Liver (tissue), 9 donors: ENCODE data around the gene WHRN. TPM values are rescaled to one million over a fixed set of nuclear protein-coding genes. Genes with fewer than 3 reads are reported as not detected.

Experiments used
- DNase-seq: peaks from one replicate; pipeline ENCODE4 v3.0.0-alpha.2; 2017; ENCODE audit warnings: low spot score
- H3K27ac ChIP-seq, 2 donors: one replicate each; pipeline ENCODE4 v1.7.0; 2013; ENCODE audit warnings: inconsistent platforms in 2 of 2, low read length in 2 of 2, control low read depth in 1 of 2, low read depth in 1 of 2, mild to moderate bottlenecking in 1 of 2
- H3K27me3 ChIP-seq, 4 donors: one replicate each; pipeline versions ENCODE4 v1.6.1 to v1.7.0; 2013; ENCODE audit warnings: low read length in 3 of 4, inconsistent platforms in 1 of 4, mild to moderate bottlenecking in 1 of 4, moderate library complexity in 1 of 4; ENCODE audit not compliant: control insufficient read depth in 4 of 4, insufficient read depth in 4 of 4
- H3K36me3 ChIP-seq, 4 donors: one replicate each; pipeline versions ENCODE4 v1.6.1 to v1.7.0; 2013; ENCODE audit warnings: low read length in 3 of 4, mild to moderate bottlenecking in 3 of 4, low read depth in 1 of 4, moderate library complexity in 1 of 4; ENCODE audit not compliant: control insufficient read depth in 4 of 4, insufficient read depth in 3 of 4
- H3K4me1 ChIP-seq, 4 donors: one replicate each; pipeline versions ENCODE4 v1.6.1 to v1.7.0; 2013; ENCODE audit warnings: low read length in 3 of 4, mild to moderate bottlenecking in 3 of 4, moderate library complexity in 1 of 4; ENCODE audit not compliant: control insufficient read depth in 4 of 4, insufficient read depth in 4 of 4
- H3K4me3 ChIP-seq, 3 donors: one replicate each; pipeline versions ENCODE4 v1.6.1 to v1.7.0; 2013; ENCODE audit warnings: low read length in 3 of 3, control low read depth in 1 of 3, low read depth in 1 of 3, mild to moderate bottlenecking in 1 of 3
- H3K9ac ChIP-seq, 2 donors: one replicate each; pipeline ENCODE4 v1.7.0; 2013; ENCODE audit warnings: low read length in 2 of 2, mild to moderate bottlenecking in 2 of 2, moderate library complexity in 2 of 2, control low read depth in 1 of 2, low read depth in 1 of 2
- H3K9me3 ChIP-seq, 4 donors: one replicate each; pipeline versions ENCODE4 v1.6.1 to v1.7.0; 2013; ENCODE audit warnings: low read length in 3 of 4; ENCODE audit not compliant: control insufficient read depth in 4 of 4
- CTCF ChIP-seq: fragments of 150-350 bp; IDR thresholded peaks from 2 replicates; pipeline ENCODE4 v1.5.1; 2017; ENCODE audit warnings: improper control_type of control experiment, low read depth, low read length; ENCODE audit not compliant: missing input control
- EGR1 ChIP-seq, 2 donors: IDR thresholded peaks; 2 replicates each; pipeline ENCODE4 v1.6.1; 2016 to 2018; ENCODE audit warnings: antibody characterized with exemption in 2 of 2, low read depth in 2 of 2
- FOXA1 ChIP-seq: IDR thresholded peaks from 2 replicates; pipeline ENCODE4 v1.6.1; 2016; ENCODE audit warnings: antibody characterized with exemption
- FOXA2 ChIP-seq: IDR thresholded peaks from 2 replicates; pipeline ENCODE4 v1.6.1; 2016; ENCODE audit warnings: antibody characterized with exemption
- GABPA ChIP-seq, 2 donors: IDR thresholded peaks in 1 of 2; conservative IDR thresholded peaks in 1 of 2; 2 replicates each; pipeline ENCODE4 v1.6.1; 2016; ENCODE audit warnings: antibody characterized with exemption in 2 of 2, mild to moderate bottlenecking in 1 of 2, moderate library complexity in 1 of 2
- HNF4A ChIP-seq, 2 donors: conservative IDR thresholded peaks; 2 replicates each; pipeline ENCODE4 v1.6.1; 2016; ENCODE audit warnings: antibody characterized with exemption in 2 of 2, mild to moderate bottlenecking in 2 of 2
- HNF4G ChIP-seq: IDR thresholded peaks from 2 replicates; pipeline ENCODE4 v1.6.1; 2016; ENCODE audit warnings: antibody characterized with exemption
- JUND ChIP-seq, 2 donors: IDR thresholded peaks; 2 replicates each; pipeline ENCODE4 v1.6.1; 2016; ENCODE audit warnings: antibody characterized with exemption in 2 of 2
- NR2F2 ChIP-seq: IDR thresholded peaks from 2 replicates; pipeline ENCODE4 v1.6.1; 2016; ENCODE audit warnings: antibody characterized with exemption
- RAD21 ChIP-seq, 2 donors: IDR thresholded peaks; 2 replicates each; pipeline ENCODE4 v1.6.1; 2016; ENCODE audit warnings: antibody characterized with exemption in 2 of 2, mild to moderate bottlenecking in 2 of 2
- RXRA ChIP-seq, 2 donors: IDR thresholded peaks; 2 replicates each; pipeline ENCODE4 v1.6.1; 2017 to 2018; ENCODE audit warnings: antibody characterized with exemption in 2 of 2, mild to moderate bottlenecking in 1 of 2
- SP1 ChIP-seq: IDR thresholded peaks from 2 replicates; pipeline ENCODE4 v1.6.1; 2018; ENCODE audit warnings: antibody characterized with exemption, mild to moderate bottlenecking
- TAF1 ChIP-seq: conservative IDR thresholded peaks from 2 replicates; pipeline ENCODE4 v1.6.1; 2016; ENCODE audit warnings: antibody characterized with exemption, mild to moderate bottlenecking
- YY1 ChIP-seq: IDR thresholded peaks from 2 replicates; pipeline ENCODE4 v1.6.1; 2016; ENCODE audit warnings: antibody characterized with exemption, mild to moderate bottlenecking
- WGBS: extraction: QIAGEN DNeasy Blood & Tissue Kit; methylation state at CpG from one replicate; pipeline ENCODE4 v1.1.7; 2013; 5-methylcytosine and 5-hydroxymethylcytosine counted together
- polyA plus RNA-seq, 2 donors: library from polyadenylated mRNA; stranded (reverse) in 1 of 2; unstranded in 1 of 2; fragments of 200-250 nt in 1 of 2; fragments of >200 nt in 1 of 2; fragmentation: Nextera tagmentation in 1 of 2; extraction: Ambion mirVana in 1 of 2; gene quantifications; one replicate each; pipeline versions ENCODE4 v1.2.1 to v1.2.3, GENCODE V29; 2013 to 2015
- total RNA-seq, 2 donors: library from RNA; depleted of rRNA; stranded (reverse); fragments of >200 nt; gene quantifications; one replicate each; pipeline ENCODE4 v1.2.3, GENCODE V29; 2014
- TF ChIP-seq, protein P1 (sequence below): IDR thresholded peaks from 2 replicates; pipeline ENCODE4 v1.6.1; 2016; ENCODE audit warnings: antibody characterized with exemption
- TF ChIP-seq, protein P2 (sequence below): IDR thresholded peaks from 2 replicates; pipeline ENCODE4 v1.6.1; 2016; ENCODE audit warnings: antibody characterized with exemption
- TF ChIP-seq, protein P3 (sequence below): IDR thresholded peaks from 2 replicates; pipeline ENCODE4 v1.6.1; 2016; ENCODE audit warnings: antibody characterized with exemption, mild to moderate bottlenecking
- TF ChIP-seq, protein P4 (sequence below): IDR thresholded peaks from 2 replicates; pipeline ENCODE4 v1.6.1; 2016; ENCODE audit warnings: antibody characterized with exemption
- donor health status: healthy.
- donor health status: healthy.
- donor health status: healthy.
- donor health status: healthy.
- donor health status: healthy.

WHRN gene
- total and polyA plus RNA-seq, 4 donors, result 0.42 to 1.9 (median 0.88) TPM

DNA sequence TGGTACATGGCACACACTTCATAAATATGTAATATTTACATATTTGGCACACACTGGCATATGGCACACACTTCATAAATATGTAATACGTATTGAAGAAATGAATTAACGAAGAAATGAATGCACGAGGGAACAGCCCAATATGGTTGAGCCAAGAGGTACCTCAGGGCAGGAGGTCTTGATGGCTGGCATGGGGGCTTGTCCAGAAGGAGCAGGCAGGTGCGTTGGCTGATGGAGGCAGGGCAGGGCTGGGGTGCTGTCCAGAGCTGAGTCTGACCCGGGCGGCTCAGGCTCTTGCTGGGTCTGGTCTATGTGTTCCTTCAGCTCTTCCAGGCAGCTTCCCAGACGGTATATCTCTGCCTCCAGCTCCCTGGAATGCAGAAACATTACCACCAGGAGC, 143.7 kb downstream of the WHRN start:
- H3K4me3 ChIP-seq, result no peak overlapping the region
- no peaks in the 10 kb centered on the region for H3K27me3 ChIP-seq
- 96% methylated on average over 7 of the region's 7 CpGs for WGBS
- H3K4me1 ChIP-seq, result peaks cover 0 to 30% (median 29%) of the 10 kb centered on the region in 4 donors
- no peaks in the 10 kb centered on the region for H3K9me3 ChIP-seq
- no peak overlapping the region for H3K27ac ChIP-seq
- H3K9ac ChIP-seq, result no peak overlapping the region
- H3K36me3 ChIP-seq, result peaks cover 15 to 56% (median 36%) of the 10 kb centered on the region in 4 donors
- TF ChIP-seq RXRA (IDR thresholded peaks at IDR 0.05) (no peak), FOXA1 (no peak), GABPA (IDR thresholded peaks at IDR 0.05 in 1 of 2, conservative IDR thresholded peaks at IDR 0.05 in 1 of 2) (no peak), EGR1 (IDR thresholded peaks at IDR 0.05; ENCODE audit: low read depth in 2 of 2) (no peak), HNF4A (conservative IDR thresholded peaks at IDR 0.05) (no peak), YY1 (no peak), HNF4G (no peak), FOXA2 (no peak), TAF1 (no peak), SP1 (no peak), NR2F2 (no peak), RAD21 (IDR thresholded peaks at IDR 0.05) (no peak)
- TF ChIP-seq, protein P1, sequence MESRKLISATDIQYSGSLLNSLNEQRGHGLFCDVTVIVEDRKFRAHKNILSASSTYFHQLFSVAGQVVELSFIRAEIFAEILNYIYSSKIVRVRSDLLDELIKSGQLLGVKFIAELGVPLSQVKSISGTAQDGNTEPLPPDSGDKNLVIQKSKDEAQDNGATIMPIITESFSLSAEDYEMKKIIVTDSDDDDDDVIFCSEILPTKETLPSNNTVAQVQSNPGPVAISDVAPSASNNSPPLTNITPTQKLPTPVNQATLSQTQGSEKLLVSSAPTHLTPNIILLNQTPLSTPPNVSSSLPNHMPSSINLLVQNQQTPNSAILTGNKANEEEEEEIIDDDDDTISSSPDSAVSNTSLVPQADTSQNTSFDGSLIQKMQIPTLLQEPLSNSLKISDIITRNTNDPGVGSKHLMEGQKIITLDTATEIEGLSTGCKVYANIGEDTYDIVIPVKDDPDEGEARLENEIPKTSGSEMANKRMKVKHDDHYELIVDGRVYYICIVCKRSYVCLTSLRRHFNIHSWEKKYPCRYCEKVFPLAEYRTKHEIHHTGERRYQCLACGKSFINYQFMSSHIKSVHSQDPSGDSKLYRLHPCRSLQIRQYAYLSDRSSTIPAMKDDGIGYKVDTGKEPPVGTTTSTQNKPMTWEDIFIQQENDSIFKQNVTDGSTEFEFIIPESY, result no peak
- TF ChIP-seq, protein P2, sequence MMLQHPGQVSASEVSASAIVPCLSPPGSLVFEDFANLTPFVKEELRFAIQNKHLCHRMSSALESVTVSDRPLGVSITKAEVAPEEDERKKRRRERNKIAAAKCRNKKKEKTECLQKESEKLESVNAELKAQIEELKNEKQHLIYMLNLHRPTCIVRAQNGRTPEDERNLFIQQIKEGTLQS, result no peak
- TF ChIP-seq, protein P3, sequence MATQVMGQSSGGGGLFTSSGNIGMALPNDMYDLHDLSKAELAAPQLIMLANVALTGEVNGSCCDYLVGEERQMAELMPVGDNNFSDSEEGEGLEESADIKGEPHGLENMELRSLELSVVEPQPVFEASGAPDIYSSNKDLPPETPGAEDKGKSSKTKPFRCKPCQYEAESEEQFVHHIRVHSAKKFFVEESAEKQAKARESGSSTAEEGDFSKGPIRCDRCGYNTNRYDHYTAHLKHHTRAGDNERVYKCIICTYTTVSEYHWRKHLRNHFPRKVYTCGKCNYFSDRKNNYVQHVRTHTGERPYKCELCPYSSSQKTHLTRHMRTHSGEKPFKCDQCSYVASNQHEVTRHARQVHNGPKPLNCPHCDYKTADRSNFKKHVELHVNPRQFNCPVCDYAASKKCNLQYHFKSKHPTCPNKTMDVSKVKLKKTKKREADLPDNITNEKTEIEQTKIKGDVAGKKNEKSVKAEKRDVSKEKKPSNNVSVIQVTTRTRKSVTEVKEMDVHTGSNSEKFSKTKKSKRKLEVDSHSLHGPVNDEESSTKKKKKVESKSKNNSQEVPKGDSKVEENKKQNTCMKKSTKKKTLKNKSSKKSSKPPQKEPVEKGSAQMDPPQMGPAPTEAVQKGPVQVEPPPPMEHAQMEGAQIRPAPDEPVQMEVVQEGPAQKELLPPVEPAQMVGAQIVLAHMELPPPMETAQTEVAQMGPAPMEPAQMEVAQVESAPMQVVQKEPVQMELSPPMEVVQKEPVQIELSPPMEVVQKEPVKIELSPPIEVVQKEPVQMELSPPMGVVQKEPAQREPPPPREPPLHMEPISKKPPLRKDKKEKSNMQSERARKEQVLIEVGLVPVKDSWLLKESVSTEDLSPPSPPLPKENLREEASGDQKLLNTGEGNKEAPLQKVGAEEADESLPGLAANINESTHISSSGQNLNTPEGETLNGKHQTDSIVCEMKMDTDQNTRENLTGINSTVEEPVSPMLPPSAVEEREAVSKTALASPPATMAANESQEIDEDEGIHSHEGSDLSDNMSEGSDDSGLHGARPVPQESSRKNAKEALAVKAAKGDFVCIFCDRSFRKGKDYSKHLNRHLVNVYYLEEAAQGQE, result no peak
- TF ChIP-seq, protein P4, sequence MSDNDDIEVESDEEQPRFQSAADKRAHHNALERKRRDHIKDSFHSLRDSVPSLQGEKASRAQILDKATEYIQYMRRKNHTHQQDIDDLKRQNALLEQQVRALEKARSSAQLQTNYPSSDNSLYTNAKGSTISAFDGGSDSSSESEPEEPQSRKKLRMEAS, result no peak
- DNase-seq, result no peak

GRCh38 chr9:114359801-114360200, 145.5 kb downstream of the WHRN start:
- Histone ChIP-seq H3K4me1 (peaks cover 0 to 16% (median 14%) of the 10 kb centered on the region in 4 donors), H3K27ac (no peak overlapping the region), H3K9me3 (no peaks in the 10 kb centered on the region), H3K36me3 (peaks cover 15 to 68% (median 47%) of the 10 kb centered on the region in 4 donors), H3K27me3 (no peaks in the 10 kb centered on the region), H3K4me3 (no peak overlapping the region), H3K9ac (no peak overlapping the region)
- DNase-seq, result no peak
- 97% methylated on average over 7 of the region's 7 CpGs for WGBS
- no peak for TF ChIP-seq GABPA (IDR thresholded peaks at IDR 0.05 in 1 of 2, conservative IDR thresholded peaks at IDR 0.05 in 1 of 2)
- no peak for TF ChIP-seq EGR1 (IDR thresholded peaks at IDR 0.05; ENCODE audit: low read depth in 2 of 2)
- no peak for TF ChIP-seq FOXA1
- no peak for TF ChIP-seq YY1
- TF ChIP-seq, protein P1, result no peak
- no peak for TF ChIP-seq SP1
- no peak for TF ChIP-seq TAF1
- no peak for TF ChIP-seq HNF4A (conservative IDR thresholded peaks at IDR 0.05)
- TF ChIP-seq RAD21 (IDR thresholded peaks at IDR 0.05), result no peak
- TF ChIP-seq CTCF, result no peak
- TF ChIP-seq NR2F2, result no peak
- no peak for TF ChIP-seq JUND (IDR thresholded peaks at IDR 0.05)
- TF ChIP-seq, protein P3, result no peak
- no peak for TF ChIP-seq FOXA2
- TF ChIP-seq RXRA (IDR thresholded peaks at IDR 0.05), result no peak
